IPS DF 19.7 (cell line): ENCODE measurements around the gene PATJ.
"Not testable (repeated sequence)": the region's sequence is repeated elsewhere in the genome, so short reads cannot be mapped to it uniquely, and the experiment has no call there.

Source experiments
- DNase-seq: peaks from one replicate; pipeline ENCODE4 v3.0.0-alpha.2; 2013; ENCODE audit warnings: low read depth, low spot score

Gene PATJ

DNA sequence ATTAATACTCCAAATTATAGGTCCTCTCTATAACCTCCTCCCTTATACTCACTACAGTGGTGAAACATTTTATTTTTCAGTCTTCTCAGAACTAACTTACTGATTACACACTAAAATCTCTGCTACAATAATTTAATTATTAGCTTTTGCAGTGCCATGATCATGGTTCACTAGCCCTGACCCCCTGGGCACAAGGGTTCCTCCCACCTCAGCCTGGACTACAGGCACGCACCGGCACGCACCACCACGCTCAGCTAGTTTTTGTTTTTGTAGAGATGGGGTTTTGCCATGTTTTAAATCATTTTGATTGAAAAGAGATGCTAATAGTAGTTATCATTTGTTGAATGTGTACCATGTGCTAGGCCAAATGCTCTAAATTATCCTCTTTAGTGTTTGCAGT is 6.3 kb downstream of the PATJ start:
- no peak for DNase-seq

DNA sequence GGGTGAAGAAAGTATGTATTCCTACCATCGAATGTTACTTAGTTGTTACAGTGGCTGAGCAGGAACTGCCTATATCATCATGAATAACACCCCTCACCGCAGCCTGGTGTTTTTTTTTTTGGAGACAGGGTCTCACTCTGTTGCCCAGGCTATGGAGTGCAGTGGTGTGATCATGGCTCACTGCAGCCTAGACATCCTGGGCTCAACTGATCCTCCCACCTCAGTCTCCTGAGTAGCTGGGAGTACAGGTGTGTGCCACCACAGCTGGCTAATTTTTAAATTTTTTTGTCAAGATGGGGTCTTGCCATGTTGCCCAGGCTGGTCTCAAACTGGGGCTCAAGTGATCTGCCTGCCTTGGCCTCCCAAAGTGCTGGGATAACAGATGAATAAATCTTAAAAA is 7.3 kb downstream of the PATJ start:
- DNase-seq: no peak

DNA sequence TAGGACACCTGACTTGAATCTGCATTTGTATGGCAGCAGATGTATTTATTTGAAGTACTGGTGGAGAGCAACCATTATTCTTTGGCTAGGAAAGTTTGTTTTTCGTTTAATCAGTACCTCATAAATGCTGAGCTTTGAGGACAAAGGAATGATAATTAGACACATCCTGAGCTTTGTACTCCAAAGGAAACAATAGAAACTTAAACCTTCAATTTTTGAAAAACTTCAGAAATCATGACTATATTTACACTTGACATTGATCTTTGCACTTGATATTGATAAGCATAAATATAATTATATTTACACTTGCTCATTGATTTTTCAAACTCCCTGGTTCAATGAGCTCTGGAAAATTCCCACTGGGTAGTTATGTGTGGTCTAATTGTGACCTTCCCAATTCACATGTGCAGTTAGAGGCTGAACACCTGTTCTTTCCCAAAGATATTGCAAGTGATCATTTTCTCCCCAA is 10.7 kb downstream of the PATJ start:
- DNase-seq: no peak

DNA sequence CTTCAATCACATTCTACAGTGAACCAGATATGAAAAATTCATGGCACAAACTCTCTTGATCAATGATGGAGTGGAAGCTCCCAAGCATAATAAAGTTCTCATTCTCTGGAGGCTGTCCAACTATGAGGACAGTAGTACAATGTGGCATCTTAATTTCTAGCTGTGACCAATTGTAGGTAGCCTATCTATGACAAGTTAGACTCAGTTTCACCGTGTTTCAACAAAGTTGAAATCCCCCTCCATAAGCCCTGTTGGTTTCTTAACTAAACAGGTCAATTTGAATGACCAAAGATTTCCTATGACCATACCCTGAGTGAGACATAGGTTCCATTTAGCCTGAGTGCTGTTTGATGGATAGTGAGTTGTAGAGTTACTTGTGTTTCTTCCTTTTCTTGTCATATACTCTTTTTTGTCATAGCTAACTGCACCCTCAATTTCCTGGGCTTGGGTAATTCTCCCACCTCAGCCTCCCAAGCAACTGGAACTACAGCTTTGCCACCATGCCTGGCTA is 11.8 kb downstream of the PATJ start:
- DNase-seq: no peak

DNA sequence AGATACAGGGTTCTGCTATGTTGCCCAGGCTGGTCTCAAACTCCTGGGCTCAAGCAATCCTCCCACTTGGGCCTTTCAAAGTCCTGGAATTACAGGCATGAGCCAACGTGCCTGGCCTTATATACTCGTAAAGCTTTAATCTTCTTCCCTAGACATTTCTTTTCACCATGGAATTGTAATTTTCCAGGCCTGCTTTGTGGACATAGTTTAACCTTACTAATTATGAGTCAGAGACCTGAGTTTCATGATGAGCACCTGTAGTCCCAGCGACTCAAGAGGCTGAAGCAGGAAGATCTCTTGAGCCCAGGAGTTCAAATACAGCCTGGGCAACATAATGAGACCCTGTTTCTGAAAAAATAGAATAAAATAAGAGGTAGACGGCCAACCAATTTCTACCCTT is 12.3 kb downstream of the PATJ start:
- no peak for DNase-seq

DNA sequence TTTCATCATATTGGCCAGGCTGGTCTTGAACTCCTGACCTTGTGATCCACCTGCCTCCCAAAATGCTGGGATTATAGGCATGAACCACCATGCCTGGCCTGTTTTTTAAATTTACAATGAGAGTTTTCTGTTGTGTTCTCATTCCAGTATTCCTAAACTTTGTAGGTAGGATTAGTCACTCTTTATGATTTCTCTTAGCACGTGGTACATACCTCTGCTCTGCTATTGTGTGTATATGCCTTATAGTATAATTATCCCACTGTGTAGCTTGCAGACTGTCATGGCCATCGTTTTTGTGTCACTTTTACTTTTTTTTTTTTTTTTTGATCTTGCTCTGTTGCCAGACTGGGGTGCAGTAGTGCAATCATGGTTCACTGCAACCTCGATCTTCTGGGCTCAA is 14.5 kb downstream of the PATJ start:
- DNase-seq: no peak

DNA sequence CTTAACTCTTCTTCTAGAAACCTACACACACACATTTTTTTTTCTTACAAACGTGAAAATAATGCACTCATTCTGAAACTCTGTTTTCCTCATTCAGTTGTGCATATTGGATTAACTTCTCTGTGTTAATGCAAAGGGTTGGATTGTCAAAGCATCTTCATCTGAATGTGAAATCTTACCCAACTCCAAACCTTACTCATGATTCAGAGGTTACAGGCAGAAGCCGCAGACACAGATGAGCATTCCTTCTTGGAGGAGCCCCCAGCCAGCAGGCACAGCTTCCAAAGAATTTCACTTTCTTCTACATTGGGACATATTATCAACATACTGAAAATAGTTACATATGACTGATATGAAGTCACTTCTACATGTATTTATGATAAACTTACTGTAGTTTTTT is 15.7 kb downstream of the PATJ start:
- DNase-seq: no peak

DNA sequence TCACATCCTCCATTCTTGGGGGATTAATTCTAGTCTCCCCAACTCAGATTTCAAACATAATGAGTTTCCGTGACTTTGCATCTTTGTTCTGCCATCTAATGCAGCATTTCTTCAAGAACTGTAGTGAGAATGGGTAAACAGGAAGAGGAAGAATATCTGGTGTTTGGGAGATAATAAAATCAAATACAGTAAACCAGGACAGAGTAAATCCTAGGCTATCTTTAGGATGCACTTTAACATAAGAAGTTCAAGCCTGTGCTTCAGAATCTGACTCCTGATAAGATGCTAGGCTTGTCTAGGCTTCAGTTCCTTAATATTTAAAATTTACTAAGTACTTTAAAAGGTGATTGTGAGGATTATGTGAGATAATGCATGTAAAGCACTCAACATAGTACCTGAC is 27.9 kb downstream of the PATJ start:
- DNase-seq: no peak

DNA sequence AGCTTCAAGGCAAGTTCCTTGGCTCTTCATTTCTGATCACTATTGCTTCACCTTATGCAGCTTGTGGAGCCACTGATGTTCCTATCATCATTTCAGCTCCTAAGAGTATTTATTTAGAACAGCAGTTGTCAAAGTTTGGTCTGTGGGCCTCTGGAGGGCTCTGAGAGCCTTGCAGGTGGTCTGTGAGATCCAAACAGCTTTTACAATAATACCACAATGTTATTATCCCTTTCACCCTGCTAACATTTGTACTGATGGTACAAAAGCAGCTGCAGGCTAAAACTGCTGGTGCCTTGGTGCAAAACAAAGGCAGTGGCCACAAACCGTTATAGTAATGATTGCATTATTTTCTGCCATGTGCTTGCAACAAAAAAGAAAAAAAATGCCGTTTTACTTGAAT is 33.8 kb downstream of the PATJ start:
- DNase-seq: no peak

DNA sequence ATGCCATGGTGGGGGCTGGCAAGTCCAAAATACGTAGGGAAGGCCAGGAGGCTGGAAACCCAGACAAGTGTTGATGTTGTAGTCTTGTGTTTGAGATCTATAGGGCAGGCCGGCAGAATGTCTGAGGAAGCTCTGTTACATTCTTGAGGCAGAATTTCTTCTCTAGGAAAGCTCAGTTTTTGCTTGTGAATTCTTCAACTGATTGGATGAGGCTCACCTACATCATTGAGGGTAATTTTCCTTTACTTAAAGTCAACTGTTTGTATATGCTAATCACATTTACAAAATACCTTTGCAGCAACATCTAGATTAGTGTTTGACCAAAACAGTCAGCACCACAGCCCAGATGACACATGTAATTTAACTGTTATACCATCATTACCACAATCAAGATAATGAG is 37.0 kb downstream of the PATJ start:
- no peak for DNase-seq

DNA sequence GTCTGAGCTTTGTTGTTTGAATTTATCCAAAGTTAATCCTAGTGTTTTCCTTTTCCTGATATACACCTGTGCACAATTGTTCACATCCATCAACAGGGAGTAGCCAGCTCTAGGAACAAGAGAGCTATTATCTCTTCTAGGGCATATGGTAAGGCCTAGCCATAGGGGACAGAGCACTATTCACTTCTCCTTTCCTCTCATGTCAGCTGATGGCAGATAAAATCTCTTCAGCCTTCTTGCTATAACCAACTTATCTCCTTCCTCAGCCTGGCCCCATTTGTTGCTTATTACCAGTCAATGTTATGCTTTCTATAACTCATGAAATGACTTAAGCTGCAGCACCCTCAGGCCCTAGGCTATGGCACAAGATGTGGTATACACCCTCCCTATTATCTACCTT is 38.9 kb downstream of the PATJ start:
- no peak for DNase-seq

DNA sequence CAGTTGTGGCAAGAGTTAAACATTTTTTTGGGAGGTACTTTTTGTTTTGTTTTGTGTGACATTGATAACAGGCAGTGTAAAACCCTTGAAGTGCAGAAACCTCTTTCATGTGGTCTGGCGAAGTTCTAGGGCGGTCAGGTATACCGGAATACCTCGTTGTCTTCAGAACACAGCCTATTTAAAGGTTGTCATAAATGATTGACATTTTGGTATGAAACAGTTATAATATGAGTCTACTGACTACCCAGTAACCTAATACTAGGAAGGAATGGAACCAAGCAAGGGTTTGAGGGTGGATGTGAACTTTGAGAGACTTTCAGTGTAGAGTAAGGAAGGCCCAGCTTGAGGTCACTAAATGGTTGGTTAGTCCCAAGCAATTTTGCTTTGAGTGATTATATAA is 40.5 kb downstream of the PATJ start:
- no peak for DNase-seq

DNA sequence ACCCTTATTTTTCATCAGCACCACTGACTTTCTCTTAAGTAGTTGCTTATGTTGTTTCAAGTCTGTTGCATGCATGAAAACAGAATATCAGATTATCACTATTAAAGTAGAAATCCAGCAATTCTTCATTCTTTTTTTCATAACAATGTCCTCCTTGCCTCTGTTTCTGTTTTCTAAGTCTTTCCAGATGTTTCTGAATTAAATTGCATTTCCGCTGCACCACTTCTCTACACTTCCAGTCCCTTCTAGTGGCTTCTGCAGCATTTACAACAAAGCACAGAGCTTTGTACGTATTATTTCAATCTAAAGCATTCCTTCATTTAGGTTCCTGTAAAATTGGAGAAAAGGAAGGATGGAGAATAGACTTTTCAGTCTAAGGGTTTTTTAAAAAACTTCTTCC is 42.4 kb downstream of the PATJ start:
- DNase-seq: no peak

DNA sequence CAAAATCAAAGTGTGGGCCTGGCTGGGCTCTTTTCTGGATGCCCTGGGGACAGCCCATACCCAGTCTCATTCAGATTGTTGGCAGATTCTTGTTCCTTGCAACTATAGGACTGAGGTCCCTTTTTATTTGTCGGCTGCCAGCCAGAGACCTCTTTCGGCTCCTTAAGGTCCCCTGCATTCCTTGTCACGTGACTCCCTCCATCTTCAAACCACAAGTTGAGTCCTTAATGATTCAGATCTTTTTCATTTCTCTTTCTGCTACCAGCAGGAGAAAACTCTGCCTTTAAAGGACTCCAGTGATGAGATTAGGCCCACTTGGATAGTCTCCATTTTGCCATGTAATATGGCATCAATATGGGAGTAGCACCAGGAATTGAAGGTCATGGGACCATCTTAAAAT is 48.6 kb downstream of the PATJ start:
- no peak for DNase-seq

DNA sequence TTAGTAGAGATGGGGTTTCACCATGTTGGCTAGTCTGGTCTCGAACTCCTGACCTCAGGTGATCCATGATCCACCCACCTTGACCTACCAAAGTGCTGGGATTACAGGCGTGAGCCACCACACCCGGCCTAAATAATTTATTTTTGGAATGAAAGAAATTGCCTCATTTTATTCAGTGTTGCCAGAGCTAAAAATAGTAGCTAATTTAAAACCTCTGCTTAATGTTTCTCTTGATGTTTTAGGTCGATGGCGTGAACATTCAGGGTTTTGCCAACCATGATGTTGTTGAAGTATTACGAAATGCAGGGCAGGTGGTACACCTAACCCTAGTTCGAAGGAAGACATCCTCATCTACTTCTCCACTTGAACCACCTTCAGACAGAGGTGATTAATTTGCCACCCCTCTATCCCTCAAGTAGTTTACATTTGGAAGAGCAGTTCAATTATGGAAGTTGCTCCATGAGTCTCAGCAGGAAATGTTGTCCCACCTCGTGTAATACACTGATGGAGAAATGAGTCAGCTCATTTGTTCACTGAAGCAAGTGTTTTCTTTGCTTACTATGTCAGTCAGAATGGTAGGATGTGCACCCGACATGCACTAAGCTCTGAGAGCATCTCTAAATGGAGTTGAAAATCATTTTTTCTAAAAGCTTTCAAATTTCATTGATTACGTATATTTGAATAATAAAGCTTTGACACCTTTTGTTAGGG is 54.9 kb downstream of the PATJ start:
- no peak for DNase-seq

DNA sequence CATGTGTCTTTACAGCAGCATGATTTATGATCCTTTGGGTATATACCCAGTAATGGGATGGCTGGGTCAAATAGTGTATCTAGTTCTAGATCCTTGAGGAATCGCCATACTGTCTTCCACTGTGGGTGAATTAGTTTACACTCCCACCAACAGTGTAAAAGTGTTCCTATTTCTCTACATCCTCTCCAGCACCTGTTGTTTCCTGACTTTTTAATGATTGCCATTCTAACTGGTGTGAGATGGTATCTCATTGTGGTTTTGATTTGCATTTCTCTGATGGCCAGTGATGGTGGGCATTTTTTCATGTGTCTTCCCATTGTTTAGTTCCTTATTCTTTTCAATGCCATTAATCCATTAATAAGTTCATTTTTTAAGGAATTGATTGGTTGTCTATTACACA is 58.8 kb downstream of the PATJ start:
- DNase-seq: not testable (repeated sequence)

DNA sequence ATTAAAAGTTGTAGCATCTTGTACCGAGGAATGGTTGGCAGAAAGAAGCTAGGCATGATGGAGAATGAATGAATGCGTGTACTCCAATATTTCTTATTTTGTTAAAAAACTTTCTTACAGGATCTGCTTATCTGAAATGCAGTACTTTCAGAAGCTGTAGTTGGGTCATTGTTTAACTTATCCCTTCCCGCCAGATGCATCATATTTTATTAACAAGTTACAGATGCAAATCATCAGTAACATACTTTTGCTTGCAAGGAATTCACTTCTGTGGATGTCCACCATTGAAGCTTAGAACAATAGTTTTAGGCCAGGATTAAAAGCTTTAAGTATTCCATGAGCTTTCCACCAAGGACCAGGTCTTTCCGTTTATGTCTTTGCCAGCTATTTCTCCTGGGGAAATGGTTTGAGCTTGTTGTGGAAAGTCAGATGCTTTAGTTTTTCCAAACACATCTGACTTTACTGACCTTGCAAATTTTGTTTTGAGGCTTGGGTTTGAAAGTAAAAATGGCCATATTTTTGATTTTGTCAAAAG is 65.4 kb downstream of the PATJ start:
- no peak for DNase-seq

DNA sequence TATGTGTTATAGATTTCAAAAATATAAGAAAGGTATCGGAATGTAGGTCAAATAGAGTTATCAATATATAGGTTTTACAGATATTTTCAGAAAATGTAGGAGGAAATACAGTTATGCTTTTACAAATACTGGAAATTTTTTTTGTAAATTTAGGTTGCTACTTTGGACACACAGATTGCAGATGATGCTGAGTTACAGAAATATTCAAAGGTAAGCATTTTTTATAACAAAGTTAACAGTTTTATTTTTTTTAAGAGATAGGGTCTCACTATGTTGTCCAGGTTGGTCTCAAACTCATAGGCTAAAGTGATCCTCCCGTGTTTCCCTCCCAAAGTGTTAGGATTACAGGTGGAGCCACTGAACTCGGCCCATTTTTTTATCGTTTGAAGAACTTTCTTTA is 66.0 kb downstream of the PATJ start:
- no peak for DNase-seq

DNA sequence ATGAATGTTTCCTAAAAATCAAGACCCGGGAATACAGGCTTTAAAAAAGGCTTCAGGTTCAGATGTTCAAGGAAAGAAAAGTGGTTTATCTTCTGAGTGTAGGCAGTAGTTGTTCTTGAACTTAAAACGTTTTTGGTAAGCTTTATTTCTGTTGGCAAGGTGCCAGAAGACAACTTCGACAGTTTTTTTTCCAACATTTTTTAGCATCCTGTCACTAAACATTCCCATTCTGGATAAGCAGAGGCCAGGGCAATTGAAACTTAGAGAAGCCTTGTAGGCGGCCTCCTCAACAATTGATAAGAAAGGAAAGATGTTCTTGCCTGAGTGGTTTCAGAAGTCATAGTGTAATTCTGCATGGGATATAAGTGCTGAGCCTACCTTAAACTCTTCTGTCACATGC is 66.7 kb downstream of the PATJ start:
- DNase-seq: no peak

DNA sequence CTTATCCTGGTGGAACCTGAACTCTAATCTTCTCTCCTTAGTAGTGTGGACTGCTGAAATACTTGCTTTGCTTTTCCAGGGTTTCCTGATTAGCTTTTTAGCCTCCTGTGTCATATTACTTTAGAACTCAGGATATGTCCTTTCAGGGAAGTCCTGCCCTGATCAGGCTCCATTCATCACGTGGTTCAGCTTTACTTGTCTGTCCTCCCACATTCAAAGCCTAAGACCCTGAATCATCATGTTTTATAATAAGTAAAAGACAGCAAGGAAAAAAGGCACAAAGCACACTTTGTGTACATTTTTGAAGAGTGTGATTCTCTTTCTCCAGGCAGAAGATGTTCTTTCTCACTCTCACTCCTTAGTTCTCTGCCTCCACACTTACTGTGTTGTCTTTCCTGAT is 70.6 kb downstream of the PATJ start:
- DNase-seq: no peak

DNA sequence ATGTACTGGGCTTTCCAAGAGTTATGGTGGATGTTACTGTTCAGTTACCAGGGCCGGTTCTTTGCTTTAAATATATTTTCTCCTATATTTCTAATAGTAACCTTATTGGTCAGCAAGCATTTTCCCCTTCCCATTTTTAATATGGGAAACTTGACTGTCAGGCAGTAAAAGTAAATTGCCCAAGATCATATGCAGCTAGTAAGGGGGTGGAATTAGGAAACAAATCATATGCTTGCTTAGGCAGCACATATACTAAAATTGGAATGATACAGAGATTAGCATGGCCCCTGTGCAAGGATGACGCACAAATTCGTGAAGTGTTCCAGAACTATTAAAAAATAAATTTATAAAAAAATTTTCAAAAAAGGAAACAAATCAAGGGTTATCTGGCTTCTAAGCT is 73.9 kb downstream of the PATJ start:
- DNase-seq: no peak

DNA sequence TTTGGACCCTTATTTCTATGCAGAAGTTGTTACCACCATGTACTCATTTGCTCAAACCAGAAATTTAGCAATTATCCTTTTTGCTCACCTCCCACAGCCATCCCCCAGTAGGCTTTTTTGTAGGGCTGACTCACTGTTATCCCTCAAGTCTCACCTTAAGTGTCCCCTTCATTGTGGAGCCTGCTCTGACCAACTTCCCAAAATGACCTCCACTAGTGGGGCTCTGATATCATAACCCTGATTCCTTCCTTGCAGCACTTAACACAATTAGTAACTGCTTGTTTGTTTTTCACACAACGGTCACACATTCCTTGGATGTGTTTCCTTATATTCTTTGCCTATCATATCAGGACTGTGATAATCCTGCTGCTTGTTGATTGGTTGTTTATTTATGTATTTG is 76.7 kb downstream of the PATJ start:
- DNase-seq: no peak

DNA sequence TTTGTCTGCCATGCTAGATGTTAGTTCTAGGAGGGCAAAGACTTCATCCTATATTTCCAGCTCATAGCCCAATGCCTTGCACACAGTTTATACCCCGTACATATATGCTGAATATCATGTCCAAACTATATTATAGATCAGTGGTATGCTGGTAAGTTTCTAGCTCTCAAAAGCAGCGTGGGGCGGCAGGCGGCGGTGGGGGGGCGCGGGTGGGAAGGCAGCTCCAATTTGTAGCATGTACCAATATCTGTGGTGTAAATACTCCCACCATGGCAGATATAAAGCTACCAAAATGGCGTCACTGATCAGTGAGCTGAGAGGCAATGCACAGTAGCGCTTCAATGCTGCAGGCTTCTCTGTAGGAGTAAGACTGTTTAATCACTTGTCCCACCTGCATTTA is 77.1 kb downstream of the PATJ start:
- DNase-seq: no peak

DNA sequence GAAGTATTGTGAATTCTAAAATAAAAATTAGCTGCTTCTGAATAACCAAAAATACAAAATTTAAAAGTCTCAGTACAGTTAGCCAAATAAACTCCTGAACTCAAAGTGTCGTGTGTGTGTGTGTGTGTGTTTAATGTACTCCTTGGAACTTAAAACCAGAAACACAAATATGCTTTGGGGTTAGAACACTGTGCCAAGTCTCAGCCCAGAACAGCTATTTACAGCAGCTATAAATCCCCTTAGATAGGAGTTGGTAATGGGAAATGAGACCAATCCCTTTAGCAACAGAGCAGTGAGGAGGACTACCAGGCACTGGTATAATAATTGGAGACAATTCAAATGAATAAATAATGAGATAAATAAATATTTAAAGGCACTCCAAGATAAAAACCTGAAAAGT is 83.1 kb downstream of the PATJ start:
- no peak for DNase-seq
